LHCN-M2 (cell line): ENCODE results near the gene GINS2. TPM values are rescaled to one million over a fixed set of nuclear protein-coding genes. Genes with fewer than 3 reads are reported as not detected.
A peak's percentile ranks its signal among the peaks of the same experiment; 100 is the strongest.

ENCODE experiments used
- DNase-seq: peaks from one replicate; pipeline ENCODE4 v3.0.0-alpha.2; 2012; ENCODE audit warnings: low read depth
- polyA plus RNA-seq: library from polyadenylated mRNA; unstranded; fragments of >200 nt; gene quantifications from one replicate; pipeline ENCODE4 v1.2.1, GENCODE V29; 2012; ENCODE audit warnings: missing spikeins
- total RNA-seq: library from RNA; depleted of rRNA; stranded (reverse); fragments of >200 nt; gene quantifications from 2 replicates; pipeline ENCODE4 v1.2.3, GENCODE V29; 2014; rRNA removed

The GINS2 gene
- 33.1 and 38.6 TPM in 2 replicates for total RNA-seq
- polyA plus RNA-seq = 16.9 TPM

DNA sequence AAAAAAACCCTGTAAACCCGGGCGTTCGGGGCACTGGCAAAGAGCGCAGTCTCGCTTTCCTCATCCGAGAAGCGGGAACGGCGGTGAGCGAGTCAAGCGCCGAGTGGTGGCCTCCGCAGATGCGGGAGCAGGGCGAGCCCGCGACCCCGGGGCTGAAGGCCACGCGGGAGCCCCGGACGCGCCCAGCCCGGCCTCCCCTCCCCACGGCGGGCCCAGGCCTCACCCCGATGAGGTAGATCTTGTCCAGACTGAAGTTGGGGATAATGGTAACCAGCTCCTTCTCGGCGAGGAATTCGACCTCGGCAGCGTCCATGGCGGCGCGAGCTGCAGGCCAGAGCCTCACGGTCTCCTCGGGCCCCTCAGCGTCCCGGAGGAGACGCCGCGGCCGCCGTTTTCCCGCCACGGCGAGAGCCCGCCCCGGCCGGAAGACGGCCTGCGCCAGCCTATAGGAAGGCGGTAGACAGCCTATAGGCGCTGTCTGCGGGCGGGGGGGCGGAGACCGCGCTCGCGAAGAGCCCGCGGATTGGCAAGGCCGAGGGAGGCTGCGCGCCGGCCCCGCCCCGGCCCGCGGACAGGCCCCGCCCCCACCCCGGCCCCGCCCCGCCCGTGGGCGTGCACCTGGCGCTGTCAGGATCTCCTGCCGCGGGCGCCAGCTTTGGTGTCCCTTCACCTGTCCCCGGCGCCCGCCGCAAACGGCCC, at the start of gene GINS2:
Gene GINS2, minus strand, starts transcription at position 369 of the 699 bp plus-strand sequence. Its CDS starts 56 bp downstream, at position 313.
- peak; percentile 84 for DNase-seq

DNA sequence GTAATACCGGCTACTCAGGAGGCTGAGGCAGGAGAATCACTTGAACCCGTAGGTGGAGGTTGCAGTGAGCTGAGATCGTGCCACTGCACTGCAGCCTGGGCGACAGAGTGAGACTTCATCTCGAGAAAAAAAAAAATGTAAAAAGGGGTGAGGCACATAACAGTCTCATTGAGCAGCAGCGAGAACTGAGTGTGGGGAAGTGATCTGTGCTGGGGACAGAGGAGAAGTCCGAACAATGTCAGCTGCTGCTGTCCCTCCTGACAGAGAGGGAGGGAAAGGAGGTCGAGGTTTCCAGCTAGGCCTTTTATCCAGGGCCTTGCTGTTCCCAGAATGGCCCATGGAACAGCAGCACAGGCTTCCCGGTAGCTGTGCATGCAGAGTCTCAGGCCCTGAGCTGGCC, 48.2 kb upstream of the GINS2 start:
- DNase-seq = no peak

DNA sequence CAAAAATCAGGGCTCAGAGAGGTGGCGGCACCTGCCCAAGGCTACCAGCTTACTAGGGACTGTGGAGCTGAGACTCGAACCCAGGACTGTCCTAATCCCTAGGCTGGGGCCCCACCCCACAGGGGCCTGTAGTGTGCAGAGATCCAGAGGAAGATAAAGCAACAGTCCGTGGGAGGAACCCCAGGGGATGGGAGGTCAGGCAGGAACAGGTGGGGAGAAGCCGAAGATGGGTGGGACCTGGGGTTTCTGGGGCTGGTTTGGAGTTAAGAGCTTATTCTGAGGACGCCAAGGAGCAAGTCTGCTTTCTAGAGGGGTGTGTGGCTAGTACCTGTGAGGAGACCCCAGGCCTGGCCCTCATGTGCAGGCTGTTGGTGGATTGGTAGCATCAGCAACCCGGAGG, 47.2 kb upstream of the GINS2 start:
- DNase-seq = no peak

DNA sequence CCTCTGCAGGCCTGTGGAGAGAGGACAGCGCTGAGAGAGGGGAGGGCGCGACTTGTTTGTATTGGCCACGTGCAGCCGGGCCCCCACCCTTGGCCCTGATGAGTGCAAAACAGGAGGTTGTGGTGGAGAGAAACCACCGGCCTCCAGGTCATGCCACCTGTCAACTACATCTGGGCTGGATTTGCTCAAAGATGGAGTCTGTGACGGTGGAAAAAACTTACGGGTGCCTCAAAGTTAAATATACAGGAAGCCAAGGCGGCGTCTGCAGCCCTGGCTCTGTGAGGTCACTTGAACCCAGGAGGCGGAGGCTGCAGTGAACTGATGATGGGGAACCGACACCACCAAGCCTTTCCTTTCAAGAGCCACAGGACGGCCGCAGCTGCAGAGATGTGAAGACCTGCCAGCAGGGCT, 46.5 kb upstream of the GINS2 start:
- DNase-seq = no peak

DNA sequence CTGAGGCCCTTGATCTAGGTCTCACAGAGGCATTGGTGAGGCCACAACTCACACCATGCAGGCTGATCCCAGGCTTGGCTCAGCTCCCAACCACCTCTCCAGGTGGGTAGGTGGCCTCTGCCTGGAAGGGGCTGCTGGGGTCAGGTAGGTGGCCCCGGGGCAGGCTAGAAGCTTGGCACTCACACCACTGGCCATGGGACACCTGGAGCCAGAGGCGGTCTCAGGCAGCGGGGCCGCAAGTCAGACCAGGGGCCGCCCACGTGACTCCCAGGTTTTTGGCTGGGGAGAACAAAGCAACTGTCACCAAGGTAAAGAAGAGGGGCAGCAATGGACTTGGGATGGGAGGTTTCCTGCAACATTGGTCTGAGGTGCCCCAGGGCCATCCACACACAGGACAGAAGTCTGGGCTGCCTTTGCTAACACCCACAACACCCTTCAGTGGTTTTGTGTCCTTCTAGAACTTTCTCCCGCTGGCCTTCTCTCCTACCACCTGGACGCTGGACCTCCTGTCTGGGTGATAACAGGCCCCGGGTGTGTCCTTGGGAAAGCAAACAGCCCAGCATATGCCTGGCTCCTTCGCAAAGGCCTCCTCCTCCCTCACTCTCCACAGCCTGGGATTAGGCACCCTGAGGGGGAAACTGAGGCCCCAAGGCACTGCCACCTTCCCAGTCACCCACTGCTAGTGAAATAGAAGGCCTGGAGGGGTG, 45.7 kb upstream of the GINS2 start:
- DNase-seq = no peak

DNA sequence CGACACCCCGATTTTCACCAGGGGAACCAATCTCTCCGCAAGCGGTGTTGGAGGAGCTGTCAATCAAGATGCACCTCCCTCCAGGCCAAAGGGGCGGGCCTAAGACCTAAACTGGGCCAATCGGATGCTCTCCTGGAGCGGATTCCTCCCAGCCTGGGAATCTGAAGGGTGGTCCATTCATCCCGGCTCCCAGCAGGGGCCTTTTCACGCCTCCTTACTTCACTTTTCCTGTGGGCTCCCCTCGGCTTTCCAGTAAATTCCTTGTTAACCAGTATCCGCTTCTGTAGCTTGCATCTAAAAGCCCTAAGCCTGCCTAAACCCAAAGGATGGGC, 45.1 kb upstream of the GINS2 start:
- DNase-seq = no peak

DNA sequence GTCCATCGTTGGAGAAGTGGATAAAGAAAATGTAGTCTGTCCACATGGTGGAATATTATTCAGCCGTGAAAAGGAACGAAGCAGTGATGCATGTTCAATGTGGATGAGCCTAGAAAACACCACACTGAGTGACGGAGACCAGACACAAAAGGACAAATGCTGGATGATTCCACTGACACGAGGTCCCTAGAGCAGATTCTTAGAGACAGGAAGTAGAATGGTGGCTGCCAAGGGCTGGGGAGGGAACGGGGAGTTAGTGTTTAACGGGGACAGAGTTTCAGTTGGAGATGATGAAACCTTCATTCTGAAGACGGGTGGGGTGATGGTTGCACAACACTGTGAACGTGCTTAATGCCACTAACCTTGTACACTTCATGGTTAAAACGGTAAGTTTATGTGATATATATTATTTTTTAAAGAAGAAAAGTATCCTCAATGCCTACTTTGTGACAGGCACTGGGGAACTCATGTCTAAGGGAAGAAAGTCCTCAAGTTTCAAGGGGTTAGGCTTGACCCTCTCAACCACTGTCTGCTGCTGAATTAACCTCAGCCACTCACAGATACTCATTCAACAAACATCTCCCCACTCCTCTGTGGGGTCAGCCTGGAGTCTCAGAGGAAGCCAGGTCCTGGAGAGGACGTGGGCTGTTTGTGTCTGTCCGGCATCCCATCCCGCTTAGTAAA, 44.5 kb upstream of the GINS2 start:
- no peak for DNase-seq

DNA sequence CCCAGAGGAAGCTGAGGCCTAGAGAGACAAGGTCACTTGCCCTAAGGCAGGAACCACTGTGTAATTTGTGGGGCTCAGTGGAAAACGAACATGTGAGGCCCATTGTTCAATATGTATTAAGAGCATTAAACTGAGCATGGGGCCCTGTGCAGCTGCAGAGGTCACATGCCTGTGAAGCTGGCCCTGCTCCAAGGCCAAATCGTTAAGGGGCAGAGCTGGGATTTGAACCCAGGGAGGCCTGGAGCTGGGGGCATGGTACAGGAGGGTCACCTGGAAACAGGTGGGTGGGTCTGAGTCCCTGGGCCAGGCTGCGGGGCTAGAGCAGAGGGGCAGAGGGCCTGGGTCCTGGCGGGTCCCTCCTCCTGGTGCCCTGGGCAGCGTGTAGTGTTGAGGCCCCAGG, 42.4 kb upstream of the GINS2 start:
- no peak for DNase-seq

DNA sequence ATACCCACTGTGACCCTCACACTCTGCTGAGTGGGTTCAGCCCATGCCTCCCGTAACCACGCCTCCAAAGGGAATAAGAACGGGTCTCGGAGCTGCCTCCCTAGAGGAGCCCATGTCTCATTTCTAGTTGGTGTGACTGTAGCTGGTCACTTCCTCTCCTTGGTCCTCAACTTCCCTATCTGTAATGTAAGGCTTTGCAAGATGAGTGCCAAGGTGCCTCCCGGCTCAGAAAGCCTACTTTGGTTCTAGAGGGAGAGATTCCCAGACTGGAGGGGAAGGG, 41.4 kb upstream of the GINS2 start:
- DNase-seq = no peak

DNA sequence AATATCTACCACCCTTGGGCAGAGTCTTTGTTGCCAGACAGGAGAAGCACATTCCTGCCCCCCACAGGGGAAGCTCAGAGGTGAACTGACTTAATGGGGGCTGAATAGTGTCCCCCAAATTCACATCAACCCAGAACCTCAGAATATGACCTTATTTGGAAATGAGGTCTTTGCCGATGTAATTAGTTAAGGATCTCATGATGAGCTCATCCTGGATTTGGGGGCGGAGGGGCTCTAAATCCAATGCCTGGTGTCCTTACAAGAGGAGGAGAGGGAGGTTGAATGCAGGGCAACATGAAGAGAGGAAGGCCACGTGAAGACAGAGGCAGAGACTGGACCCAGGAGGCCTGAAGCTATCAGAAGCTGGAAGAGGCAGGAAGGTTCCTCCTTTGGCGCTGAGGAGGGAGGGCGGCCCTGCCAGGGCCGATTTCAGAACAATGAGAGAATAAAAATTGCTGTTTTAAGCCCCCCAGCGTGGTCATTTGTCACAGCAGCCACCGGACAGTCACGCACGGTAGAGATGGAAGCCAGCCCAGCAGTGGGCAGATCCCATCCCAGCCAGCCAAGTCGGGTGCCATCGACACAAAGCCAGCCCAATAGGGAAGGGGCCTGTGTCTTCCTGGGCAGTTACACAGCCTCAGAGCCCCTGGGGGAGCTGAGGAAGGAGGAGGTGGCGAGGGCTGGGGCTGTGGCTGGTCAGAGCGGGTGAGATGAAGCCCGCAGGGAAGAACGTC, 40.9 kb upstream of the GINS2 start:
- no peak for DNase-seq

DNA sequence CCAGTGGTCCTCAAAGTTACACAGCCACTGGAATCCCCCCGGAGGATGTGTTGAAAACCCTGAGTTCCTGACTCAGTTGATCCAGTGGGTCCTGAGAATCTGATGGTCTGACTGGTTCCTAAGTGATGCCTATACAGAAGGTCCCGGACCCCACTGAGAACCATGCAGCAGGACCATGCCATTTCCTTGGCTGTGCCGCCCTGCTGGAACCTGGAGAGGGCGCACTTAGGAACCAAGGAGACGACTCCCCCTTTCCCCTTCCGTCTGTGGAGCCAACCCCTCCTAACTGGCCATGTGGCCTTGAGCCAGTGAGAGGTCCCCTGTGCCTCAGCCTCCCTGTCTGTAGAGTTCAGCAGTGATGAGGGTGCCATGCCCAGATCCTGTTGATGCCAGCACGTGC, 40.1 kb upstream of the GINS2 start:
- DNase-seq = no peak

DNA sequence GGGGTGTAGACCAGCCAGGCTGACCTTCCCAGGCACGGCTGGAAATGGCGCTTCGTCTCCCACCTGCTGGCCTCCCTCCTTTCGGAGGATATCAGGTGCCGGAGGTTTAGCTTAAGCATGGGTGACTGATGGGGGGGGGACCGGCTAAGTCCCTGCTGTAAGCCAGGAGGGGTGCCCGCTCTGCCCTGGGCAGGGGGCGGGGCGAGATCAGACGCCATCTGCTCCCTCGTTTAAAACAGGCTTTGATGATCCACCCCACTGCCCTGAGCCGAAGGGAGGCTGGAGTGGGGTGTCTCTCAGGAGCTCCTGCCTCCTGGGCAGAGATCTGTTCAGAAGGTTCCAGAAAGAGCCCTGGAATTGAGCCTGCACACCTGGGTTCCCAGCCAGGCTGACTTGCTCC, 36.2 kb upstream of the GINS2 start:
- no peak for DNase-seq

DNA sequence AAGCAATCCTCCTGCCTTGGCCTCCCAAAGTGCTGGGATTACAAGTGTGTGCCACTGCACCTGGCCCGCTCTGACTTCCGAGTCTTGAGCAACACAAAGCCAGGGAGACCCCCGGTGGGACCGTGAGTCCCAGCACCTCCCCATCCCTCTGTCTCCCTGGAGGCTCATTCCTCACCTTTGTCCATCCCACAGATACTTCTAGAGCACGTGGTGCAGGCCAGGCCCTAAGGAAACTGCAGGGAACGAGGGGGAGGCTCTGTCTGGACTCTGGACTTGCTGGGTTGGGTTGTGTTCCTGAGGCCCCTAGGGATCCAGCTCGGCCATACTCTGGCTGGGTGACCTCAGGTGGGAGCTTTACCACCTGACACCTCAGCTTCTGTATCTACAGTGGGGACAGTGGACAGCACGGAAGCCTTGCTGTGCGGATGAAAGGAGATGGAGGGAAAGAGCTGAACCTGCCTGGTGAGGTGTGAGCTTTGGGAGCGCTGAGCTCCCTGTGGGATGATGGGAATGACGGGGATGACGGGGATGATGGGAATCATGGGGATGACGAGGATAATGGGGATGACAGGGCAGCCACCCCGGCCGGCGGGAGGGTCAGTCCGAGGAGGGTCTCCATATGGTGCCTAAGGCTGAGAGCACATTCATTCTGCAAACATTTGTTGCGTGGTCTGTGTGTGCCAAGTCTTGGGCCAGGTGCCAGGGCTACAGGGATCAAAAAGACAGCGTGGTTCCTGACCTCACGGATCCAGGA, 35.5 kb upstream of the GINS2 start:
- DNase-seq = no peak

DNA sequence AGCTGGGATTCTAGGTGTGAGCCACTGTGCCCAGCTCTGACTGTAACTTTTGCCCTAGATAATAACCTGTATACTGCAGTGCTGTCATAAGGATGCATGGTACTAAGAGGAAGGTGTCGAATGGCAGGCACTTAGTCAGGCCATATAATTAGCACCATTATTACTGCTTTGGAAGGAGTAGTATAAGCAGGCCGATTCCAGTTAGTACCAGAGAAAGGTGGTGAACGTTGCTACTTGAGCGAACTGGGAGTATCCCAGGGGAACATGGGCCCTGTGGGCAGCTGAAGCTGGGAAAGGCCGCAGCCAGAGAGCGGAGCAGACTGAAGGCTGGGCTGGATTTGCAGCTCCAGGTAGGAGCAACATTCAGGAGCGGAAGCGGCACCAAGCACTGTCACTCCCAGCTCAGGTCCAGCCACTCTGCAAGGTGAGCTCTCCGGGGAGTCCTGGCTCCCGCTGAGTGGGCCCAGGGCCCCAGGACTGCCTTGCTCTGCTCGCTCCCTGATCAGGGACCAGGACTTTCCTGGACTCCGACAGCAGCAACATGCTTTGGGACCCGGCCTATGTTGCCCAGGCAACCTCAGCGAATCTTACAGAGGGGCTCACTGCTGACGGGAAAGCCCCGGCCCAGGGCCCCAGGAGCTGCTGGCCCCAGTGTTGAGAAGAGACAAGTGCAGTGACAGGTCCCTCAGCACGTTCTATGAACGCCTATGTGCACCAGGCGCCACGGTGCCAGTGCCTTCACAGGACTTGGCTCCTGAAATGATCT, 33.6 kb upstream of the GINS2 start:
- DNase-seq = no peak

DNA sequence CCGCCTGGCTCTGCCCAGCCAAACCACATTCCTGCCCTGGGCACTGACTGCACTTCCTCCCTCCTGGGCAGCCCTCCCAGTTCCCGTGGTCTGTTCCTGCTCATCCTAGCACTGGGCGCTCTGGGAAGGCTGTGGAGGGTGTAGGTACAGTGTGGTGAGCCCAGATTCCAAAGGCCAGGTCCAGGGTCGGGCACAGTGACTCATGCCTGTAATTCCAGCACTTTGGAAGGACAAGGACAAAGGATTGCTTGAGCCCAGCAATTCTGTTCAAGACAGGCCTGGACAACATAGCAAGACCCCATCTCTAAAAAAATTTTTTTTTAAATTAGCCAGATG, 31.5 kb upstream of the GINS2 start:
- DNase-seq = peak; percentile 38

DNA sequence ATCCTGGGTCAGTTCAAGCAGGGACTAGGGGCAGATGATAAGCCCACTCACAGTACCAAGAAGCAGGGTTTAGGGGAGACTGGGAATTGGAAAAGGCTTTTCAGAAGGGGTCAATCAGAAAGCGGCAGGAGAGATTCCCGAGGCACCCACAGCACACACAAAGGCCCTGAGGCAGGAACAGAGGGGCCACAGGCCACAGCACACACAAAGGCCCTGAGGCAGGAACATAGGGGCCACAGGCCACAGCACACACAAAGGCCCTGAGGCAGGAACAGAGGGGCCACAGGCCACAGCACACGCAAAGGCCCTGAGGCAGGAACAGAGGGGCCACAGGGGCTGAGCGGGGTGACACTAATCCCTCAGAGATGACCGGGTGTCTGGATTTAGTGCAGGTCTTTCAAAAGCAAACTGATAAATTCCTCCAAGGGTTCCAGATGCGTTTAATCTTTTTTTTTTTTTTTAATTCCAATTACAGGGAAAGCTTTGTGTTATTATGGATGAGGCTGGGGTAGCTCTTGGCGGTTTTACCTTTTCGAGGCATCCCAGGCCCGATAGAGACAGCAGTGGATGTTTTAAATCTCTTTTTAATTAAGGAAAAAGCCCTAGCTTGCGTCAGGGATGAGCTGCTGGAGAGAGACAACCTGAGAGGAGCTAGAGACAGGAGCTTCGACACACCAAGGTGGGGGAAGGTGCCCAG, 31.0 kb upstream of the GINS2 start:
- DNase-seq = no peak

DNA sequence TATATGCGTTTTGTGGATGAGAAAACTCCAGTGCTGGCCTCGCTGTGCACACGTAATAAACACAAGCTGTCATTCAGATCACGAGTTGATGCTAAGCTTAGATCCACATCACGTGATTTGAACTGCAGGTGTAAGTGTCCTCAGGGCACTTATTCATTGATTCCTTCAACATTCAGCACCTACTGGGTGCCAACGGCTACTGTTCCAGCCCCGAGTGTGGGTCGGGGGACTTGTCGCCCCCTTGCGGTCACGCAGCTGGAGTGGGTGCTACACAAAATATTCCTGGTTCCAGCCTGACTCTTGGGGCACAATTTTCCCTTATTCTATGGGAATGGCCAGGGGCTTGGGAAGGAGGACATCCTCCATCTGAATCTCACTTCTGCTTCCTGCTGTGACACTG, 29.9 kb upstream of the GINS2 start:
- DNase-seq = no peak

DNA sequence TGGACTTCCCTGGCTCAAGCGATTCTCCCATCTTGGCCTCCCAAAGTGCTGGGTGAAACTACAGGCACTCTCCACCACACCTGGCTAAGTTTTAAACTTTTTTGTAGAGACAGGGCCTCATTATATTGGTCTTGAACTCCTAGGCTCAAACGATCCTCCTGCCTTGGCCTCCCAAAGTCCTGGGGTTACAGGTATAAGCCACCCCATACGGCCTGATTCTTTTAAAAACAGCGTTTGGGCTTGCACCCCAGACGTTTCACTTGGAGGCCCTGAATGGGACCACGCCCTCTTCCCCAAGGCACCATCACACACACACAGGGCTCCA, 29.4 kb upstream of the GINS2 start:
- no peak for DNase-seq

DNA sequence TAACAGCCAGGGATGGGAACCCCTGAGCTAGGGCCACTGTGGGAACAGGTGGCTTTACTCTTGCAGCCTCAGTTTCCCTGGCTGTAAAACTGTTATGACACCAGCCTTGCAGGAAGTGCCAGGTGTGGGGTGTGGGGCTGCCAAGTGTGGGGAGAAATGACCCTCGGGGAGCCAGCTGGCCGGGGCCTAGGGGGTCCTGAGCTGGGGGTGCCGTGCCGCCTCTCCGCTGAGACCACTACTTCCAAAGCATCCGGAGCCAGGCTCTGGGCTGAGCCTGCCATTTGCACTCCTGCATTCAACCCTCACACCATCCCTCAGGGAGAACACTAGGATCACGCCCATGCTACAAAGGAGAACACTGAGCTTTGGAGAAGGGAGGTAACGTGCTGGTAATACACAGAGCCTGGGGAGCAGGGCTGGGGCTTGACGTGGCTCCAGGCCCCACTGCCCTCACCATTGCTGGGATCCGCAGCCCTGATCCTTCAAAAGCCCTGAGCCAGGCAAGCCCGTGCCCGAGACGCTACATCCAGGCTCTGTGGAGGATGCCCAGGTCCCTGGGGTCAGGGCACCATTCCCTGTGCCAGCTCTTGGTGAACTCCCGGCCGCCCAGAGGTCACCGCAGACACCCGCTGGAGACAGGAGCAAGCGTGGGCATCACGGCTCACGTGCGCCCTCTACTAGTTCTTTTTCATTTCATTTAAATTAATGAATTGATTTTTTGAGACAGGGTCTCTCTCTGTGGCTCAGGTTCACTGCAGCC, 28.8 kb upstream of the GINS2 start:
- DNase-seq = peak; percentile 63

DNA sequence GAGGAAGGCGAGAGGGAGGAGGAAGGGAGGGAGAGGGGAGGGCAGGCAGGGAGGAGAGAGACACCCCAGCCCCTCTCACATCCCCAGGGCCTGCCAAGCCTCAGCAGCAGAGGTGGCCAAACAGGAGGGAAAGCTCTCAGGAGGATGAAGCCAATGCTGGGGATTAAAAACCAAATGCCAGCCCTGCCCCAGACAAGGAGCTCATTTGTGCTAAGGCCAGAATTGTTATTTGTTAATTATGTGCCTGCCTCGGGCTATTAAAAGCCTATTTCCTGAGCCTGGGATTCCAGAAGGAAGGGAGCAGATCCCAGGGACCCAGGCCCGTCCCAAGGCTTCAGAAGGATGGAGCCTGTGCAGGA, 27.9 kb upstream of the GINS2 start:
- no peak for DNase-seq
